Measurements from ENCODE around the gene SPX. TPM values are rescaled to one million over a fixed set of nuclear protein-coding genes. Genes with fewer than 3 reads are reported as not detected.

The SPX gene
- total RNA-seq, 4 donors from 2014 or later, result 0.21 TPM; not detected in 3

- DNase-seq (ENCODE audit: low spot score in 2 of 2), result no peak
- Histone ChIP-seq H3K4me1 (peaks cover 33% of the 10 kb centered on the region), H3K9me3 (no peaks in the 10 kb centered on the region), H3K27ac (no peak overlapping the region), H3K36me3 (peaks cover 17% of the 10 kb centered on the region), H3K27me3 (no peaks in the 10 kb centered on the region), H3K4me3 (no peak overlapping the region)
- whole genome bisulfite sequencing, result 13% methylated on average over 2 of the region's 2 CpGs
- TF ChIP-seq POLR2A (IDR thresholded peaks at IDR 0.05) (no peak), CTCF (IDR thresholded peaks at IDR 0.05) (no peak), POLR2AphosphoS5 (IDR thresholded peaks at IDR 0.05) (no peak), EP300 (IDR thresholded peaks at IDR 0.05) (no peak)
Observed at GRCh38 chr12:21505888-21506287, 20.2 kb upstream of the SPX start.

GRCh38 chr12:21507849-21508248 is 18.2 kb upstream of the SPX start:
- peaks cover 31% of the 10 kb centered on the region for H3K36me3 ChIP-seq
- H3K27me3 ChIP-seq, result no peaks in the 10 kb centered on the region
- H3K4me1 ChIP-seq, result peaks cover 24% of the 10 kb centered on the region
- H3K4me3 ChIP-seq, result no peak overlapping the region
- DNase-seq (ENCODE audit: low spot score in 2 of 2), result no peak
- H3K27ac ChIP-seq, result no peak overlapping the region
- 65% methylated on average over 2 of the region's 2 CpGs for WGBS
- TF ChIP-seq EP300 (IDR thresholded peaks at IDR 0.05) (no peak), CTCF (IDR thresholded peaks at IDR 0.05) (no peak), POLR2AphosphoS5 (IDR thresholded peaks at IDR 0.05) (no peak), POLR2A (IDR thresholded peaks at IDR 0.05) (no peak)
- no peaks in the 10 kb centered on the region for H3K9me3 ChIP-seq

- no peak overlapping the region for H3K4me3 ChIP-seq
- peaks cover 12% of the 10 kb centered on the region for H3K4me1 ChIP-seq
- H3K9me3 ChIP-seq, result no peaks in the 10 kb centered on the region
- no peak for TF ChIP-seq CTCF (IDR thresholded peaks at IDR 0.05)
- TF ChIP-seq POLR2AphosphoS5 (IDR thresholded peaks at IDR 0.05), result no peak
- TF ChIP-seq POLR2A (IDR thresholded peaks at IDR 0.05), result no peak
- TF ChIP-seq EP300 (IDR thresholded peaks at IDR 0.05), result no peak
- 44% methylated on average over 2 of the region's 2 CpGs for WGBS
- no peak overlapping the region for H3K27ac ChIP-seq
- DNase-seq (ENCODE audit: low spot score in 2 of 2), result no peak
- H3K27me3 ChIP-seq, result no peaks in the 10 kb centered on the region
- peaks cover 47% of the 10 kb centered on the region for H3K36me3 ChIP-seq
Observed at GRCh38 chr12:21509768-21510167, 16.3 kb upstream of the SPX start.

- Histone ChIP-seq H3K27me3 (no peaks in the 10 kb centered on the region), H3K4me1 (no peaks in the 10 kb centered on the region), H3K9me3 (no peaks in the 10 kb centered on the region), H3K4me3 (no peak overlapping the region), H3K27ac (no peak overlapping the region), H3K36me3 (peaks cover 44% of the 10 kb centered on the region)
- no peak for DNase-seq (ENCODE audit: low spot score in 2 of 2)
- WGBS, result 96% methylated on average over 2 of the region's 2 CpGs
- no peak for TF ChIP-seq CTCF (IDR thresholded peaks at IDR 0.05)
- TF ChIP-seq POLR2AphosphoS5 (IDR thresholded peaks at IDR 0.05), result no peak
- TF ChIP-seq EP300 (IDR thresholded peaks at IDR 0.05), result no peak
- TF ChIP-seq POLR2A (IDR thresholded peaks at IDR 0.05), result no peak
Observed at GRCh38 chr12:21516281-21516680, 9.8 kb upstream of the SPX start.

- Histone ChIP-seq H3K27me3 (no peaks in the 10 kb centered on the region), H3K27ac (no peak overlapping the region), H3K9me3 (no peaks in the 10 kb centered on the region), H3K4me3 (no peak overlapping the region), H3K4me1 (no peaks in the 10 kb centered on the region), H3K36me3 (peaks cover 29% of the 10 kb centered on the region)
- 87% methylated on average over 3 of the region's 3 CpGs for WGBS
- no peak for TF ChIP-seq CTCF (IDR thresholded peaks at IDR 0.05)
- no peak for TF ChIP-seq POLR2AphosphoS5 (IDR thresholded peaks at IDR 0.05)
- TF ChIP-seq POLR2A (IDR thresholded peaks at IDR 0.05), result no peak
- no peak for TF ChIP-seq EP300 (IDR thresholded peaks at IDR 0.05)
- no peak for DNase-seq (ENCODE audit: low spot score in 2 of 2)
Observed at GRCh38 chr12:21518451-21518850, 7.6 kb upstream of the SPX start.

Data from suprapubic skin (tissue), 4 donors.